HL-60 (cell line): ENCODE results near the gene PAX5.
A peak's percentile ranks its signal among the peaks of the same experiment; 100 is the strongest.

ENCODE experiments used
- DNase-seq, 2 experiments: peaks; one replicate each; pipeline ENCODE4 v3.0.0-alpha.2; 2010 to 2020; ENCODE audit warnings: low read depth in 1 of 2, low spot score in 1 of 2
- H3K27ac ChIP-seq: fragments of 250-450 bp; sonication (Bioruptor Pico); replicated peaks from 2 replicates; pipeline ENCODE4 v1.5.1; 2020; ENCODE audit warnings: mild to moderate bottlenecking, moderate library complexity
- H3K27me3 ChIP-seq: fragments of 250-450 bp; sonication (Bioruptor Pico); 2 replicates; pipeline ENCODE4 v1.5.1; 2021; ENCODE audit warnings: mild to moderate bottlenecking, moderate library complexity; ENCODE audit not compliant: insufficient read depth, poor library complexity, severe bottlenecking
- H3K4me3 ChIP-seq: replicated peaks from 2 replicates; pipeline ENCODE4 v1.5.1; 2011; ENCODE audit warnings: mild to moderate bottlenecking, control low read depth, low read length; ENCODE audit not compliant: insufficient read depth
- GABPA ChIP-seq: IDR thresholded peaks from 2 replicates; pipeline ENCODE4 v1.6.1; 2012; ENCODE audit warnings: low read depth
- POLR2AphosphoS5 ChIP-seq: IDR thresholded peaks from 2 replicates; pipeline ENCODE4 v1.6.1; 2012; ENCODE audit warnings: low read depth
- SPI1 ChIP-seq: IDR thresholded peaks from 2 replicates; pipeline ENCODE4 v1.6.1; 2012; ENCODE audit warnings: low read depth, mild to moderate bottlenecking, borderline replicate concordance
- TF ChIP-seq, protein P1 (sequence below): IDR thresholded peaks from 2 replicates; pipeline ENCODE4 v1.6.1; 2012; ENCODE audit warnings: low read depth; ENCODE audit not compliant: insufficient replicate concordance
- TF ChIP-seq, protein P2 (sequence below): IDR thresholded peaks from one replicate; pipeline ENCODE4 v1.5.1; 2011; ENCODE audit warnings: low read length, control low read depth, inconsistent platforms; ENCODE audit not compliant: insufficient read depth

The PAX5 gene

DNA sequence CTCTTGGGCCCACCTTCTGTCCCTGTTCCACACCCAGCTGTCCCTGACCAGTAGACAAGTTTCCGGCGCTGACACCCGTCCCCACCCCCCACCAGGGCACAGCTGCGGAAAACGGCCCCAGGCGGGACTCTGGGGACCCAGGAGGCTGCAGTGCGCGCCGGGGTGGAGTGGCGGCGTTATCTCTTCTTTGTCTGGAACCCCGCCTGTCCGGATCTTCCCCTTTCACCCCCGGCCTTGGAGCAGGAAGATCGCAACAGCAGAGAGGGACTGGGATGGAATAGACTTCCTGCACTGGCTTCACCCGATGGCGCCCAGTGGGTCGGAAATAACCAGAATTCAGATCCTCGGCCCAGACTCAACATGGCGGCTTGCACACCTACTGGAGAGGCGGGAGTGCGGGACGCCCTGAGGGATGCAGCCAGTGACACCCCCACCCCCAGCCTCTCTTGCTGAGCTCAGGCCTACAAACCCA, 4.7 kb downstream of the PAX5 start:
- DNase-seq: no peak
- no peak overlapping the region; the same call in 1 of the 2 replicates for H3K4me3 ChIP-seq
- TF ChIP-seq, protein P1, sequence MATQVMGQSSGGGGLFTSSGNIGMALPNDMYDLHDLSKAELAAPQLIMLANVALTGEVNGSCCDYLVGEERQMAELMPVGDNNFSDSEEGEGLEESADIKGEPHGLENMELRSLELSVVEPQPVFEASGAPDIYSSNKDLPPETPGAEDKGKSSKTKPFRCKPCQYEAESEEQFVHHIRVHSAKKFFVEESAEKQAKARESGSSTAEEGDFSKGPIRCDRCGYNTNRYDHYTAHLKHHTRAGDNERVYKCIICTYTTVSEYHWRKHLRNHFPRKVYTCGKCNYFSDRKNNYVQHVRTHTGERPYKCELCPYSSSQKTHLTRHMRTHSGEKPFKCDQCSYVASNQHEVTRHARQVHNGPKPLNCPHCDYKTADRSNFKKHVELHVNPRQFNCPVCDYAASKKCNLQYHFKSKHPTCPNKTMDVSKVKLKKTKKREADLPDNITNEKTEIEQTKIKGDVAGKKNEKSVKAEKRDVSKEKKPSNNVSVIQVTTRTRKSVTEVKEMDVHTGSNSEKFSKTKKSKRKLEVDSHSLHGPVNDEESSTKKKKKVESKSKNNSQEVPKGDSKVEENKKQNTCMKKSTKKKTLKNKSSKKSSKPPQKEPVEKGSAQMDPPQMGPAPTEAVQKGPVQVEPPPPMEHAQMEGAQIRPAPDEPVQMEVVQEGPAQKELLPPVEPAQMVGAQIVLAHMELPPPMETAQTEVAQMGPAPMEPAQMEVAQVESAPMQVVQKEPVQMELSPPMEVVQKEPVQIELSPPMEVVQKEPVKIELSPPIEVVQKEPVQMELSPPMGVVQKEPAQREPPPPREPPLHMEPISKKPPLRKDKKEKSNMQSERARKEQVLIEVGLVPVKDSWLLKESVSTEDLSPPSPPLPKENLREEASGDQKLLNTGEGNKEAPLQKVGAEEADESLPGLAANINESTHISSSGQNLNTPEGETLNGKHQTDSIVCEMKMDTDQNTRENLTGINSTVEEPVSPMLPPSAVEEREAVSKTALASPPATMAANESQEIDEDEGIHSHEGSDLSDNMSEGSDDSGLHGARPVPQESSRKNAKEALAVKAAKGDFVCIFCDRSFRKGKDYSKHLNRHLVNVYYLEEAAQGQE: peak; percentile 8
- no peak for TF ChIP-seq POLR2AphosphoS5
- H3K27ac ChIP-seq: no peak overlapping the region
- peaks cover 80% of the 10 kb centered on the region for H3K27me3 ChIP-seq

DNA sequence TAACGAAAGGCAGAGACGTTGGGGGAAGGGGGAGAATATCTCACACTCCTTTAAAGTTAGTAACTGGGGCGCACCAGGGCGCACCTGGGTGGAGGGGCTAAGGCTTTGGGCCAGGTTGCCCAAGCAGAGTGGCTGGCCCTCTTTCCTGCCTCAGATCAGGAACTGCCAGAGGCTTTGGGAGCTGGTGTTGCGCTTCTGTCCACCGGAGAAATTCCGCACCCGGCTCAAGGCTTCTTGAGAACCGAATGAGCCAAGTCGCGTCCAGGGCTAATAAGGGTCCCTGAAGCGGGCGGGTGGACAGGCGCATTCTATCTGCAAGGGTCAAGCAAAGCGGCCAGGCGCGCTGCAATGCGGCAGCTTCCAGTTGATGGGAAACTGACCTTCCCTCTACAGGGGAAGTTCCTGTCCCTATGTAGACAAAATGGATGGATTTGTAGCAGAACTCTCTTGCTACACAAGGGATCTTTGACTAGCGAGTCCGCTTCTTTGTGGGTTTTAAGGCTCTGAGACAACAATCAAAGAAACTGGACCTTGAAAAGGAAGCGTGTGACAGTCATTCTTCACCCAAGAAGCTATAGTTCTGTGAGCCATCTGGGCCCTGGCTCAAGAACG, 5.5 kb downstream of the PAX5 start:
- no peak for DNase-seq
- Histone ChIP-seq H3K27me3 (peaks cover 84% of the 10 kb centered on the region), H3K4me3 (no peak overlapping the region), H3K27ac (no peak overlapping the region)
- TF ChIP-seq, protein P2, sequence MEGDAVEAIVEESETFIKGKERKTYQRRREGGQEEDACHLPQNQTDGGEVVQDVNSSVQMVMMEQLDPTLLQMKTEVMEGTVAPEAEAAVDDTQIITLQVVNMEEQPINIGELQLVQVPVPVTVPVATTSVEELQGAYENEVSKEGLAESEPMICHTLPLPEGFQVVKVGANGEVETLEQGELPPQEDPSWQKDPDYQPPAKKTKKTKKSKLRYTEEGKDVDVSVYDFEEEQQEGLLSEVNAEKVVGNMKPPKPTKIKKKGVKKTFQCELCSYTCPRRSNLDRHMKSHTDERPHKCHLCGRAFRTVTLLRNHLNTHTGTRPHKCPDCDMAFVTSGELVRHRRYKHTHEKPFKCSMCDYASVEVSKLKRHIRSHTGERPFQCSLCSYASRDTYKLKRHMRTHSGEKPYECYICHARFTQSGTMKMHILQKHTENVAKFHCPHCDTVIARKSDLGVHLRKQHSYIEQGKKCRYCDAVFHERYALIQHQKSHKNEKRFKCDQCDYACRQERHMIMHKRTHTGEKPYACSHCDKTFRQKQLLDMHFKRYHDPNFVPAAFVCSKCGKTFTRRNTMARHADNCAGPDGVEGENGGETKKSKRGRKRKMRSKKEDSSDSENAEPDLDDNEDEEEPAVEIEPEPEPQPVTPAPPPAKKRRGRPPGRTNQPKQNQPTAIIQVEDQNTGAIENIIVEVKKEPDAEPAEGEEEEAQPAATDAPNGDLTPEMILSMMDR: no peak
- no peak for TF ChIP-seq SPI1
- no peak for TF ChIP-seq GABPA
- TF ChIP-seq POLR2AphosphoS5: no peak
- TF ChIP-seq, protein P1: no peak

DNA sequence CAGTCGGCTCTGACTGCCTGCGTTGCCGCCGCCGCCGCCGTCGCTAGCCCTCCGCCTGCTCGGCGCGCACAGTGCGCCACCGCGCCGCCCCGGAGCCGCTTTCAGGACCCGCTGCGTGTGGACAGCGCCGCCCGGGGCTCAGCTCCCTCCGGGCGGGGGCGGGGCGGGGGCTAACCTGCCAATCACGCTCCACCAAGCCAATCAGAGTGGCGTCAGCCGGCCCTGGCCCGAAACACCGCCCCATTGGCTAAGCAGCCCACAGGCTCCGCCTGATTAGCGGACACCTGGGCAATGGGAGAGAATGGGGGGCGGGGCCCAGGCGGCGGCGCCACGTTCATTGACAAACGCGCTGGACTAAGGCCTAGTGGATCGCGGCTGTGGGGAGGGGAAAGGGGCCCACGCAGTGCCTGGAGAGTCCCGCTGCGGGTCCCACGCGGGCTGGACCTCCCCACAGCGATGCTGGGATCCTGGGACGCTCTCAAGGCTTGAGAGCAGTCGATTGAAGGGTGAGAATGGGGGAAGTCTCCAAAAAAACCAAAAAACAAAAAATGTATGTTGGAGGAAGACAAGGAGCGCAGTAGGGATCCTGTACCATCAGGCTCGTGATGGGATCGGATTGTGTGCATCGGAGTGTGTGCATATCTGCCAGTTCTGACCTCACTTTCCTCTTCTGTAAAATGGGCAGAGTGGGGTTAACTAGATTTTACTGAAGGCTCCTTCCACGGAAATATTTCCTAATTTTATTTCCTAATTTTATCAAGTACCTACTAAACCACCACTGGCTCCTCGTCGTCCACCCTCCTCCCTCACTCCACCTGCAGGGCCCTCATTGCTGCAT, 6.3 kb downstream of the PAX5 start:
- peaks cover 82% of the 10 kb centered on the region for H3K27me3 ChIP-seq
- no peak overlapping the region for H3K27ac ChIP-seq
- no peak for TF ChIP-seq SPI1
- TF ChIP-seq, protein P1: peak; percentile 99
- peak; percentile 85 to 95 for DNase-seq
- H3K4me3 ChIP-seq: peak overlapping the region; percentile 20
